HFFc6 (cell line): ENCODE data around the gene UNC13D. TPM values are rescaled to one million over a fixed set of nuclear protein-coding genes. Genes with fewer than 3 reads are reported as not detected.

Experiments used
- DNase-seq: peaks from one replicate; pipeline ENCODE4 v3.0.0-alpha.2; 2018
- H3K27ac Mint-ChIP-seq: 2 replicates; pipeline ENCODE4 v1.8.0; 2020; ENCODE audit warnings: mild to moderate bottlenecking, mixed read lengths
- H3K27me3 Mint-ChIP-seq: 2 replicates; pipeline ENCODE4 v1.8.0; 2021; ENCODE audit warnings: mild to moderate bottlenecking, moderate library complexity, mixed read lengths; ENCODE audit not compliant: insufficient read depth
- H3K36me3 Mint-ChIP-seq: 2 replicates; pipeline ENCODE4 v1.8.0; 2021; ENCODE audit warnings: low read depth, mixed read lengths
- H3K4me1 Mint-ChIP-seq: 2 replicates; pipeline ENCODE4 v1.8.0; 2020; ENCODE audit warnings: low read depth, mixed read lengths
- H3K4me3 Mint-ChIP-seq: 2 replicates; pipeline ENCODE4 v1.8.0; 2020; ENCODE audit warnings: mild to moderate bottlenecking, moderate library complexity, mixed read lengths
- H3K9me3 Mint-ChIP-seq: 2 replicates; pipeline ENCODE4 v1.8.0; 2020; ENCODE audit warnings: mild to moderate bottlenecking, mixed read lengths
- CTCF ChIP-seq: fragments of 200-600 bp; sonication (generic); IDR thresholded peaks from 2 replicates; pipeline ENCODE4 v1.5.0; 2021; ENCODE audit warnings: antibody characterized with exemption, mild to moderate bottlenecking
- total RNA-seq, 6 experiments: library from RNA; stranded (reverse); fragmentation: NEBNext Ultra II Directional; extraction: Animal tissue kit (Norgen Biotek cat#: 25700); gene quantifications; 2 replicates in 1 of 6; 3 replicates in 5 of 6; pipeline ENCODE4 v1.2.3, GENCODE V29; 2021

The UNC13D gene
- total RNA-seq, 6 experiments from 2014 or later: 0.17 to 0.78 (median 0.24) TPM

DNA sequence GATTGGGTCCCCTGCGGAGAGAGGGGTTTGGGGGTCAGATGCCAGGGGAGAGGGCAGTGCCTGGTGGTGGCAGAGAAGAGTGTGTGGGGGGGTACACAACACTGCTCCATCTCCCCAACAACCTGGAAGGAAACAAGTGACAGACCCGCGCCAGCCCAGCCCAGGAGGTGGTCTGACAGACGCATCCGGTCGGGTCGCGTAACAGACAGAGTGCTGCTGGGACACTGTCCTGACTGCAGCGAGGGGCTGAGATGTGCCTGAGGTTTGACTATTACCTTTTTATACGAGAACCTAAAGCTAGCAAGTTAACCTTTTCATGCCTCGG is 16.2 kb downstream of the UNC13D start:
- H3K4me3 Mint-ChIP-seq: no peak overlapping the region
- TF ChIP-seq CTCF: no peak
- no peaks in the 10 kb centered on the region for H3K36me3 Mint-ChIP-seq

DNA sequence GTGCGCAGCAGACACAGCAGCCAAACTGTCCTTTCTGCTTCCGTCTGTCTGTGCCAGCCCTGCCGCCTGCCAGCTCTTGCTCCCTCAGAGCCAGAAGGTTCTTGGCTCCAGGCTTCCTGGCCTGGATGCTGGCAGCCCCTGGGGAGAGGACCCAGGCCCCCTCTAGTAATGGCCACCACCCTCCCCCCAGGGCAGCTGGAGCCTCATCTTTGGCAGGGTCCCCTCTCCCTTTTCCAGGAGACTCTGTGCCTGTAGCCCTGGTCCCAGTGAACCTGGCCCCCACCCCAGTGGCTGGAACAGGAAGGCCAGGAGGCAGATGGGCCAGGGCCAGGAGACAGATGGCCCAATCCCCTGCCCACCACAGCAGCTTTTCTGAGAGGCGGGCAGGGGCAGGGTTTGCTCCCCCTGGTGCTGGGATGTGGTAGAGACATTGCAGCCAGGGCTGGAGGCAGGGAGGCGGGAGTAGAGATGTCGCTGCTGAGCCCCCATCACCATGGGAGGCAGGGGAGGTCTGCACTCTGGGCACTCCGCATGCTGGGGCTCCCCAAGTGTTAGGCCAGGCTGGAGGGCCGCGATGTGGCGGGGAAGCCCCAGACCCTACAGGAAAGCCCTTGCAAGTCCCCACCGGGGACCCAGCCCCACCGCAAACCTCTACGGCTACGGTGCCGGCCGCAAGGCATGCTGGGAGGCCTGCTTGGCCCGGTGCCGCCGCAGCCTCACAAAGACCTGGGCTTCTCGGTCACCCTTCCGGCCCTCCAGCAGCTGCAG is 16.7 kb downstream of the UNC13D start:
- Mint-ChIP-seq H3K36me3 (no peaks in the 10 kb centered on the region), H3K27ac (no peak overlapping the region), H3K4me3 (no peak overlapping the region), H3K9me3 (no peaks in the 10 kb centered on the region), H3K4me1 (peaks cover 7% of the 10 kb centered on the region), H3K27me3 (no peaks in the 10 kb centered on the region)
- no peak for DNase-seq
- TF ChIP-seq CTCF: peak; percentile 79

More for the DNA sequence above, 16.2 kb downstream of the UNC13D start:
- Mint-ChIP-seq H3K9me3 (no peaks in the 10 kb centered on the region), H3K4me1 (peaks cover 8% of the 10 kb centered on the region), H3K27ac (no peak overlapping the region), H3K27me3 (no peaks in the 10 kb centered on the region)
- DNase-seq: no peak

DNA sequence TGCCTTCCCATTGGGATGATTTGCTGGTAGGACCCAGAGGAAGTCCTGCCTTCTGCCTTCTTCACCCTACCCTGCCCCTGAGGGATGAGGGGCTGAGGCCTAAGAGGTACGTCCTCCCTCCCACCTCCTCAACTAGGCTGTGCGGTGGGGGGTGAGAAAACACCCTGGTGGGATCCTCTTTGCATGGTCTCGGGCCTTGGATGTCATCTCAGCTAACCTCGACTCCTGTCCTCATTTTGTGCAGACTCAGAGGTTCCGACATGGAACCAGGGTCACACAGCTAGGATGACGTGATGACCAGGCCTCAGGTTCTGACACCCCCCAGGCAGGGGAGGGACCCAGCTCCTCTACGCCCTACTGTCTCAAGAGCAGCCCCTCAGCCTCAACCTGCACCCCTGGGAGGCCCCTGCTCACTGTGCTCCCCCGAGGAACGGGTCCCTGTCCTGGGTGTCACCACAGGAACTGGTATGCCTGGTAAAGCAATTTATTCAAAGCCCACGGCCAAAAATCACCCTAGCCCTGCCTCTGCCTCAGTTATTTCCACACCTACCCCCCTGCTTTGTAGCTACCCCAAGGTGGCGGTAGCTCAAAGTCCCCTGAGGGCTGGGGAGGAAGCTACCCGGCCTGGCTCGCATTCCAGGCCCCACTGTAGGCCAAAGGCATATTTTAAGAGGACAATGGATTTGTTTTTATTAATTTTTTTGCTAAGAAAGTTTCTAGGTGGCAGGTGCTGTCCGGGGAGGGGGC is 17.5 kb downstream of the UNC13D start:
- H3K27ac Mint-ChIP-seq: no peak overlapping the region
- no peak overlapping the region for H3K4me3 Mint-ChIP-seq
- H3K27me3 Mint-ChIP-seq: no peaks in the 10 kb centered on the region
- no peaks in the 10 kb centered on the region for H3K9me3 Mint-ChIP-seq
- H3K36me3 Mint-ChIP-seq: no peaks in the 10 kb centered on the region
- H3K4me1 Mint-ChIP-seq: no peaks in the 10 kb centered on the region
- no peak for DNase-seq
- no peak for TF ChIP-seq CTCF

DNA sequence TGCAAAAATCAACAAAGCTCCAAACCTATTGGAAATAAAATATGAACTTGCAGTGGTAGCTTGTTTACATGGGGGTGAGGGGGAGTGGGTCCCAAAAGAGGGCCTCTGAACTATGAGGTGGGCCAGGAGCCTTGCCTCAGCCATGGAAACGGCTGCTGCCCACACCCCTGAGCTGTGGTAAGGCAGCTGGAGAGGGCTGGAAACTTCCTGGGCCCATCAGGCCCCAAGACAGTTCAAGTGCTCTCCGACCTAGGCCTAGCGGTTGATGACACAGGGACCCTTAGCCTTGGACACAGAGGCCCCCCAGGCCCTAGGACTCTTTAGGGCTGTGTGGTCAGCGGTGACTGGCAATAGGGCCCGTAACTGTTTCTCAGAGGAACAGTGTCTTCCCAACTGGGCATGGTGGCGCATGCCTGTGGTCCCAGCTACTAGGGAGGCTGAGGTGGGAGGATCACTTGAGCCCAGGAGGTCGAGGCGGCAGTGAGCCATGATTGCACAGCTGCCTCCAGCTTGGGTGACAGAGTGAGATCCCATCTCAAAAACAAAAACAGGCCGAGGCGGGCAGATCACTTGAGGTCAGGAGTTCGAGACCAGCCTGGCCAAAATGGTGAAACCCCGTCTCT is 18.3 kb downstream of the UNC13D start:
- DNase-seq: no peak
- no peaks in the 10 kb centered on the region for H3K27me3 Mint-ChIP-seq
- H3K9me3 Mint-ChIP-seq: no peaks in the 10 kb centered on the region
- TF ChIP-seq CTCF: no peak
- H3K36me3 Mint-ChIP-seq: no peaks in the 10 kb centered on the region
- no peak overlapping the region for H3K27ac Mint-ChIP-seq
- H3K4me3 Mint-ChIP-seq: no peak overlapping the region
- H3K4me1 Mint-ChIP-seq: no peaks in the 10 kb centered on the region

GRCh38 chr17:75825149-75825552 is 19.1 kb downstream of the UNC13D start:
- Mint-ChIP-seq H3K27ac (no peak overlapping the region), H3K36me3 (no peaks in the 10 kb centered on the region), H3K9me3 (no peaks in the 10 kb centered on the region), H3K4me3 (no peak overlapping the region), H3K27me3 (no peaks in the 10 kb centered on the region), H3K4me1 (no peaks in the 10 kb centered on the region)
- DNase-seq: no peak
- TF ChIP-seq CTCF: no peak
